ENCODE results near the gene TRIM13.

TRIM13 gene

GRCh38 chr13:50015258-50015657 is 18.4 kb downstream of the TRIM13 start, which contains the start of gene KCNRG:
KCNRG (plus strand) TSS chr13:50015444; CDS start chr13:50015494, 50 bp downstream.
- Histone ChIP-seq H4K8ac (ENCODE audit: low read depth, low read length) (no peak within 1 kb of the TSS), H3K14ac (ENCODE audit: low read length) (no peak within 1 kb of the TSS), H3K4ac (ENCODE audit: low read length) (no peak within 1 kb of the TSS), H3K4me1 (ENCODE audit: control insufficient read depth in 2 of 2, insufficient read depth in 1 of 2, low read depth in 1 of 2, low read length in 2 of 2) (no peaks in the 10 kb centered on the region), H2AFZ (ENCODE audit: low read length) (no peak within 1 kb of the TSS), H2BK15ac (ENCODE audit: low read length) (no peak within 1 kb of the TSS), H2AK5ac (ENCODE audit: low read depth, low read length) (no peak within 1 kb of the TSS), H3K27ac (replicated peaks; ENCODE audit: low read length) (no peak within 1 kb of the TSS), H3K4me3 (ENCODE audit: low read length in 2 of 2) (no peak within 1 kb of the TSS), H3K9me3 (replicated peaks in 1 of 2; ENCODE audit: control insufficient read depth in 2 of 2, insufficient read depth in 1 of 2, low read depth in 1 of 2, low read length in 2 of 2) (peaks cover 0 to under 1% of the 10 kb centered on the region in 2 donors), H3K4me2 (ENCODE audit: insufficient read depth, low read length, poor library complexity, severe bottlenecking) (no peak within 1 kb of the TSS), H2BK12ac (ENCODE audit: low read length) (no peak within 1 kb of the TSS), H3K9ac (ENCODE audit: low read depth, low read length, poor library complexity) (no peak within 1 kb of the TSS), H3K23ac (ENCODE audit: low read depth, low read length, poor library complexity) (no peak within 1 kb of the TSS), H2BK5ac (ENCODE audit: low read length) (no peak within 1 kb of the TSS), H3K36me3 (replicated peaks in 1 of 2; ENCODE audit: control insufficient read depth in 2 of 2, insufficient read depth in 2 of 2, low read length in 2 of 2) (peaks cover 13 to 91% of the 10 kb centered on the region in 2 donors), H2BK120ac (ENCODE audit: low read depth, low read length) (no peak within 1 kb of the TSS), H3K27me3 (ENCODE audit: control insufficient read depth in 3 of 3, insufficient read depth in 3 of 3, low read depth in 1 of 3, low read length in 3 of 3) (no peaks in the 10 kb centered on the region), H3K18ac (ENCODE audit: low read length) (no peak within 1 kb of the TSS), H3K79me1 (ENCODE audit: low read depth, low read length) (no peaks in the 10 kb centered on the region), H4K91ac (ENCODE audit: low read depth, low read length, poor library complexity) (no peak within 1 kb of the TSS)
- WGBS, 2 donors (ENCODE audit: extremely low coverage in 2 of 2, insufficient read length in 2 of 2, insufficient replicate concordance in 1 of 2) = no CpG with 5 or more reads among the region's 5 CpGs
- DNase-seq (ENCODE audit: low spot score) = no peak

GRCh38 chr13:50015750-50016149 is 18.9 kb downstream of the TRIM13 start:
- Histone ChIP-seq H3K27ac (replicated peaks; ENCODE audit: low read length) (no peak overlapping the region), H3K18ac (ENCODE audit: low read length) (no peak overlapping the region), H3K4me1 (ENCODE audit: control insufficient read depth in 2 of 2, insufficient read depth in 1 of 2, low read depth in 1 of 2, low read length in 2 of 2) (no peaks in the 10 kb centered on the region), H3K4me3 (ENCODE audit: low read length in 2 of 2) (no peak overlapping the region), H3K79me1 (ENCODE audit: low read depth, low read length) (no peaks in the 10 kb centered on the region), H2AFZ (ENCODE audit: low read length) (no peak overlapping the region), H3K14ac (ENCODE audit: low read length) (no peak overlapping the region), H2BK5ac (ENCODE audit: low read length) (no peak overlapping the region), H2AK5ac (ENCODE audit: low read depth, low read length) (no peak overlapping the region), H3K9ac (ENCODE audit: low read depth, low read length, poor library complexity) (no peak overlapping the region), H3K36me3 (replicated peaks in 1 of 2; ENCODE audit: control insufficient read depth in 2 of 2, insufficient read depth in 2 of 2, low read length in 2 of 2) (peaks cover 15 to 91% of the 10 kb centered on the region in 2 donors), H2BK12ac (ENCODE audit: low read length) (no peak overlapping the region), H4K8ac (ENCODE audit: low read depth, low read length) (no peak overlapping the region), H3K4ac (ENCODE audit: low read length) (no peak overlapping the region), H3K27me3 (ENCODE audit: control insufficient read depth in 3 of 3, insufficient read depth in 3 of 3, low read depth in 1 of 3, low read length in 3 of 3) (no peaks in the 10 kb centered on the region), H2BK120ac (ENCODE audit: low read depth, low read length) (no peak overlapping the region), H4K91ac (ENCODE audit: low read depth, low read length, poor library complexity) (no peak overlapping the region), H3K9me3 (replicated peaks in 1 of 2; ENCODE audit: control insufficient read depth in 2 of 2, insufficient read depth in 1 of 2, low read depth in 1 of 2, low read length in 2 of 2) (peaks cover 0 to 4% of the 10 kb centered on the region in 2 donors), H2BK15ac (ENCODE audit: low read length) (no peak overlapping the region), H3K4me2 (ENCODE audit: insufficient read depth, low read length, poor library complexity, severe bottlenecking) (no peak overlapping the region), H3K23ac (ENCODE audit: low read depth, low read length, poor library complexity) (no peak overlapping the region)
- WGBS, 2 donors (ENCODE audit: extremely low coverage in 2 of 2, insufficient read length in 2 of 2, insufficient replicate concordance in 1 of 2) = no CpG with 5 or more reads among the region's 4 CpGs
- DNase-seq (ENCODE audit: low spot score) = no peak

- H3K79me1 ChIP-seq (ENCODE audit: low read depth, low read length) = no peaks in the 10 kb centered on the region
- no peak overlapping the region for H3K9ac ChIP-seq (ENCODE audit: low read depth, low read length, poor library complexity)
- no peak overlapping the region for H4K8ac ChIP-seq (ENCODE audit: low read depth, low read length)
- no peak overlapping the region for H3K14ac ChIP-seq (ENCODE audit: low read length)
- H2BK120ac ChIP-seq (ENCODE audit: low read depth, low read length) = no peak overlapping the region
- H2BK12ac ChIP-seq (ENCODE audit: low read length) = no peak overlapping the region
- peaks cover 14 to 89% of the 10 kb centered on the region in 2 donors for H3K36me3 ChIP-seq (replicated peaks in 1 of 2; ENCODE audit: control insufficient read depth in 2 of 2, insufficient read depth in 2 of 2, low read length in 2 of 2)
- no peak overlapping the region for H2AK5ac ChIP-seq (ENCODE audit: low read depth, low read length)
- H3K4me2 ChIP-seq (ENCODE audit: insufficient read depth, low read length, poor library complexity, severe bottlenecking) = no peak overlapping the region
- no CpG with 5 or more reads among the region's 2 CpGs for WGBS, 2 donors (ENCODE audit: extremely low coverage in 2 of 2, insufficient read length in 2 of 2, insufficient replicate concordance in 1 of 2)
- H3K23ac ChIP-seq (ENCODE audit: low read depth, low read length, poor library complexity) = no peak overlapping the region
- no peak overlapping the region for H3K4me3 ChIP-seq (ENCODE audit: low read length in 2 of 2)
- no peak overlapping the region for H2BK15ac ChIP-seq (ENCODE audit: low read length)
- no peak overlapping the region for H3K4ac ChIP-seq (ENCODE audit: low read length)
- H3K18ac ChIP-seq (ENCODE audit: low read length) = no peak overlapping the region
- peaks cover 0 to 4% of the 10 kb centered on the region in 2 donors for H3K9me3 ChIP-seq (replicated peaks in 1 of 2; ENCODE audit: control insufficient read depth in 2 of 2, insufficient read depth in 1 of 2, low read depth in 1 of 2, low read length in 2 of 2)
- no peak overlapping the region for H2AFZ ChIP-seq (ENCODE audit: low read length)
- H2BK5ac ChIP-seq (ENCODE audit: low read length) = no peak overlapping the region
- no peak overlapping the region for H4K91ac ChIP-seq (ENCODE audit: low read depth, low read length, poor library complexity)
- no peak for DNase-seq (ENCODE audit: low spot score)
- no peaks in the 10 kb centered on the region for H3K27me3 ChIP-seq (ENCODE audit: control insufficient read depth in 3 of 3, insufficient read depth in 3 of 3, low read depth in 1 of 3, low read length in 3 of 3)
- H3K4me1 ChIP-seq (ENCODE audit: control insufficient read depth in 2 of 2, insufficient read depth in 1 of 2, low read depth in 1 of 2, low read length in 2 of 2) = no peaks in the 10 kb centered on the region
- no peak overlapping the region for H3K27ac ChIP-seq (replicated peaks; ENCODE audit: low read length)
Observed at GRCh38 chr13:50016444-50016843, 19.6 kb downstream of the TRIM13 start.

- no peak overlapping the region for H4K91ac ChIP-seq (ENCODE audit: low read depth, low read length, poor library complexity)
- no peaks in the 10 kb centered on the region for H3K4me1 ChIP-seq (ENCODE audit: control insufficient read depth in 2 of 2, insufficient read depth in 1 of 2, low read depth in 1 of 2, low read length in 2 of 2)
- H3K27ac ChIP-seq (replicated peaks; ENCODE audit: low read length) = no peak overlapping the region
- no peak overlapping the region for H4K8ac ChIP-seq (ENCODE audit: low read depth, low read length)
- no peaks in the 10 kb centered on the region for H3K79me1 ChIP-seq (ENCODE audit: low read depth, low read length)
- H3K18ac ChIP-seq (ENCODE audit: low read length) = no peak overlapping the region
- H2BK5ac ChIP-seq (ENCODE audit: low read length) = no peak overlapping the region
- H2BK15ac ChIP-seq (ENCODE audit: low read length) = no peak overlapping the region
- H2BK12ac ChIP-seq (ENCODE audit: low read length) = no peak overlapping the region
- H3K4ac ChIP-seq (ENCODE audit: low read length) = no peak overlapping the region
- H3K9me3 ChIP-seq (replicated peaks in 1 of 2; ENCODE audit: control insufficient read depth in 2 of 2, insufficient read depth in 1 of 2, low read depth in 1 of 2, low read length in 2 of 2) = peaks cover 0 to 4% of the 10 kb centered on the region in 2 donors
- no peak overlapping the region for H3K14ac ChIP-seq (ENCODE audit: low read length)
- H3K4me2 ChIP-seq (ENCODE audit: insufficient read depth, low read length, poor library complexity, severe bottlenecking) = no peak overlapping the region
- H2BK120ac ChIP-seq (ENCODE audit: low read depth, low read length) = no peak overlapping the region
- H2AK5ac ChIP-seq (ENCODE audit: low read depth, low read length) = no peak overlapping the region
- no peak for DNase-seq (ENCODE audit: low spot score)
- no peak overlapping the region for H3K4me3 ChIP-seq (ENCODE audit: low read length in 2 of 2)
- H3K27me3 ChIP-seq (ENCODE audit: control insufficient read depth in 3 of 3, insufficient read depth in 3 of 3, low read depth in 1 of 3, low read length in 3 of 3) = no peaks in the 10 kb centered on the region
- H3K23ac ChIP-seq (ENCODE audit: low read depth, low read length, poor library complexity) = no peak overlapping the region
- no peak overlapping the region for H3K9ac ChIP-seq (ENCODE audit: low read depth, low read length, poor library complexity)
- peaks cover 4 to 88% of the 10 kb centered on the region in 2 donors for H3K36me3 ChIP-seq (replicated peaks in 1 of 2; ENCODE audit: control insufficient read depth in 2 of 2, insufficient read depth in 2 of 2, low read length in 2 of 2)
- no peak overlapping the region for H2AFZ ChIP-seq (ENCODE audit: low read length)
Observed at GRCh38 chr13:50017819-50018218, 21.0 kb downstream of the TRIM13 start.

Data from neuronal stem cell (in vitro differentiated cells).